Mesothelial cell of epicardium (in vitro differentiated cells): ENCODE results near the gene NEDD4. TPM values are rescaled to one million over a fixed set of nuclear protein-coding genes. Genes with fewer than 3 reads are reported as not detected.
A peak's percentile ranks its signal among the peaks of the same experiment; 100 is the strongest.
"Not testable (repeated sequence)": the region's sequence is repeated elsewhere in the genome, so short reads cannot be mapped to it uniquely, and the experiment has no call there.

Experiments used
- DNase-seq, 2 experiments: peaks; one replicate each; pipeline ENCODE4 v3.0.0; 2021; ENCODE audit warnings: low spot score in 2 of 2; ENCODE audit not compliant: unreplicated experiment in 2 of 2
- H3K27ac Mint-ChIP-seq: 2 replicates; pipeline ENCODE4 v1.8.0; 2021; ENCODE audit warnings: mixed read lengths
- H3K27me3 Mint-ChIP-seq: 2 replicates; pipeline ENCODE4 v1.8.0; 2021; ENCODE audit warnings: low read depth, mixed read lengths
- H3K36me3 Mint-ChIP-seq: 2 replicates; pipeline ENCODE4 v1.8.0; 2021; ENCODE audit warnings: mixed read lengths
- H3K4me1 Mint-ChIP-seq: 2 replicates; pipeline ENCODE4 v1.8.0; 2021; ENCODE audit warnings: mixed read lengths
- H3K4me3 Mint-ChIP-seq: 2 replicates; pipeline ENCODE4 v1.8.0; 2021; ENCODE audit warnings: mild to moderate bottlenecking, moderate library complexity, mixed read lengths
- H3K9me3 Mint-ChIP-seq: 2 replicates; pipeline ENCODE4 v1.8.0; 2021; ENCODE audit warnings: mixed read lengths
- CTCF ChIP-seq: fragments of 200-600 bp; sonication (generic); IDR thresholded peaks from one replicate; pipeline ENCODE4 v1.5.0; 2021; ENCODE audit warnings: antibody characterized with exemption; ENCODE audit not compliant: unreplicated experiment
- total RNA-seq: library from RNA; stranded (reverse); gene quantifications from 3 replicates; pipeline ENCODE4 v1.2.1, GENCODE V29; 2021

Gene NEDD4
- total RNA-seq, 1 donor from 2014 or later = 45.6 TPM

GRCh38 chr15:55853134-55853533 lies 140.3 kb downstream of the NEDD4 start:
- H3K9me3 Mint-ChIP-seq = no peaks in the 10 kb centered on the region
- H3K27me3 Mint-ChIP-seq = no peaks in the 10 kb centered on the region
- H3K4me3 Mint-ChIP-seq = no peak overlapping the region
- no peaks in the 10 kb centered on the region for H3K4me1 Mint-ChIP-seq
- DNase-seq = no peak
- TF ChIP-seq CTCF = no peak
- H3K27ac Mint-ChIP-seq = no peak overlapping the region
- peaks cover 34% of the 10 kb centered on the region for H3K36me3 Mint-ChIP-seq

- H3K27ac Mint-ChIP-seq = peak overlapping the region; percentile 0
- DNase-seq = no peak
Measured at GRCh38 chr15:55846116-55846707, 147.2 kb downstream of the NEDD4 start.

GRCh38 chr15:55842897-55843296 lies 150.5 kb downstream of the NEDD4 start:
- Mint-ChIP-seq H3K9me3 (peaks cover 19% of the 10 kb centered on the region), H3K36me3 (peaks cover 42% of the 10 kb centered on the region), H3K4me1 (peaks cover 18% of the 10 kb centered on the region)
- not testable (repeated sequence) for H3K27me3 Mint-ChIP-seq, DNase-seq, H3K4me3 Mint-ChIP-seq, H3K27ac Mint-ChIP-seq

More at GRCh38 chr15:55846116-55846707, 147.2 kb downstream of the NEDD4 start:
- Mint-ChIP-seq H3K4me3 (no peak overlapping the region), H3K27me3 (no peaks in the 10 kb centered on the region), H3K9me3 (peaks cover 17% of the 10 kb centered on the region), H3K36me3 (peaks cover 35% of the 10 kb centered on the region), H3K4me1 (peaks cover 18% of the 10 kb centered on the region)
- peak; percentile 95 for TF ChIP-seq CTCF

- no peak for TF ChIP-seq CTCF
- Mint-ChIP-seq H3K36me3 (peaks cover 36% of the 10 kb centered on the region), H3K9me3 (no peaks in the 10 kb centered on the region), H3K4me1 (no peaks in the 10 kb centered on the region), H3K27ac (no peak overlapping the region), H3K4me3 (no peak overlapping the region), H3K27me3 (no peaks in the 10 kb centered on the region)
- DNase-seq = no peak
Measured at GRCh38 chr15:55835866-55836265, 157.5 kb downstream of the NEDD4 start.

- H3K27me3 Mint-ChIP-seq = no peaks in the 10 kb centered on the region
- DNase-seq = no peak
- no peak overlapping the region for H3K4me3 Mint-ChIP-seq
- H3K36me3 Mint-ChIP-seq = peaks cover 38% of the 10 kb centered on the region
- no peaks in the 10 kb centered on the region for H3K4me1 Mint-ChIP-seq
- no peak for TF ChIP-seq CTCF
- no peaks in the 10 kb centered on the region for H3K9me3 Mint-ChIP-seq
- no peak overlapping the region for H3K27ac Mint-ChIP-seq
Measured at GRCh38 chr15:55834331-55834730, 159.1 kb downstream of the NEDD4 start.

GRCh38 chr15:55829826-55830225 lies 163.6 kb downstream of the NEDD4 start:
- peaks cover 20% of the 10 kb centered on the region for H3K4me1 Mint-ChIP-seq
- no peaks in the 10 kb centered on the region for H3K27me3 Mint-ChIP-seq
- TF ChIP-seq CTCF = no peak
- DNase-seq = no peak
- H3K9me3 Mint-ChIP-seq = no peaks in the 10 kb centered on the region
- H3K27ac Mint-ChIP-seq = no peak overlapping the region
- peaks cover 38% of the 10 kb centered on the region for H3K36me3 Mint-ChIP-seq
- no peak overlapping the region for H3K4me3 Mint-ChIP-seq
